SK-N-SH treated with all-trans-retinoic acid at 6 μM for 48 hours (cell line): ENCODE measurements around the gene SLC25A23.

Experiments used
- ARNTL ChIP-seq: fragments of 450-650 bp; formaldehyde crosslinking; IDR thresholded peaks from 2 replicates; pipeline ENCODE4 v1.5.0; 2020; ENCODE audit warnings: low read depth, mild to moderate bottlenecking, moderate library complexity, borderline replicate concordance
- ESRRG ChIP-seq: fragments of 250-450 bp; sonication (Bioruptor Pico); IDR thresholded peaks from 2 replicates; pipeline ENCODE4 v1.6.1; 2021; ENCODE audit warnings: mild to moderate bottlenecking
- GLIS3 ChIP-seq: fragments of 250-450 bp; sonication (Bioruptor Pico); IDR thresholded peaks from 2 replicates; pipeline ENCODE4 v1.5.0; 2020; ENCODE audit warnings: mild to moderate bottlenecking, moderate library complexity
- ISL1 ChIP-seq: fragments of 250-450 bp; sonication (Bioruptor Pico); IDR thresholded peaks from 2 replicates; pipeline ENCODE4 v2.1.2; 2022; ENCODE audit warnings: mild to moderate bottlenecking, moderate library complexity
- PPARA ChIP-seq: fragments of 250-450 bp; sonication (Bioruptor Pico); IDR thresholded peaks from 2 replicates; pipeline ENCODE4 v1.5.0; 2020; ENCODE audit warnings: mild to moderate bottlenecking, borderline replicate concordance
- RARB ChIP-seq: fragments of 250-450 bp; sonication (Bioruptor Pico); IDR thresholded peaks from 2 replicates; pipeline ENCODE4 v1.8.0; 2021; ENCODE audit warnings: mild to moderate bottlenecking, moderate library complexity
- SNAI2 ChIP-seq: fragments of 250-450 bp; sonication (Bioruptor Pico); IDR thresholded peaks from 2 replicates; pipeline ENCODE4 v1.5.0; 2020; ENCODE audit warnings: mild to moderate bottlenecking, moderate library complexity
- TOX ChIP-seq: fragments of 250-450 bp; sonication (Bioruptor Pico); IDR thresholded peaks from 2 replicates; pipeline ENCODE4 v1.8.0; 2021; ENCODE audit warnings: mild to moderate bottlenecking, moderate library complexity, borderline replicate concordance
- ZC3H10 ChIP-seq: fragments of 250-450 bp; sonication (Bioruptor Pico); IDR thresholded peaks from 2 replicates; pipeline ENCODE4 v1.5.1; 2021; ENCODE audit warnings: mild to moderate bottlenecking, moderate library complexity
- ZFP30 ChIP-seq: fragments of 450-650 bp; formaldehyde crosslinking; IDR thresholded peaks from 2 replicates; pipeline ENCODE4 v1.5.0; 2022; ENCODE audit warnings: mild to moderate bottlenecking, moderate library complexity
- ZNF70 ChIP-seq: fragments of 450-650 bp; formaldehyde crosslinking; IDR thresholded peaks from 2 replicates; pipeline ENCODE4 v1.5.0; 2020; ENCODE audit warnings: mild to moderate bottlenecking, moderate library complexity
- TF ChIP-seq, protein P1 (sequence below): fragments of 250-450 bp; sonication (Bioruptor Pico); IDR thresholded peaks from 2 replicates; pipeline ENCODE4 v1.8.0; 2020; ENCODE audit warnings: mild to moderate bottlenecking, moderate library complexity, borderline replicate concordance
- TF ChIP-seq, protein P2 (sequence below): fragments of 250-450 bp; sonication (Bioruptor Pico); IDR thresholded peaks from 2 replicates; pipeline ENCODE4 v1.5.1; 2020; ENCODE audit warnings: low read depth, mild to moderate bottlenecking, moderate library complexity

- TF ChIP-seq, protein P1, sequence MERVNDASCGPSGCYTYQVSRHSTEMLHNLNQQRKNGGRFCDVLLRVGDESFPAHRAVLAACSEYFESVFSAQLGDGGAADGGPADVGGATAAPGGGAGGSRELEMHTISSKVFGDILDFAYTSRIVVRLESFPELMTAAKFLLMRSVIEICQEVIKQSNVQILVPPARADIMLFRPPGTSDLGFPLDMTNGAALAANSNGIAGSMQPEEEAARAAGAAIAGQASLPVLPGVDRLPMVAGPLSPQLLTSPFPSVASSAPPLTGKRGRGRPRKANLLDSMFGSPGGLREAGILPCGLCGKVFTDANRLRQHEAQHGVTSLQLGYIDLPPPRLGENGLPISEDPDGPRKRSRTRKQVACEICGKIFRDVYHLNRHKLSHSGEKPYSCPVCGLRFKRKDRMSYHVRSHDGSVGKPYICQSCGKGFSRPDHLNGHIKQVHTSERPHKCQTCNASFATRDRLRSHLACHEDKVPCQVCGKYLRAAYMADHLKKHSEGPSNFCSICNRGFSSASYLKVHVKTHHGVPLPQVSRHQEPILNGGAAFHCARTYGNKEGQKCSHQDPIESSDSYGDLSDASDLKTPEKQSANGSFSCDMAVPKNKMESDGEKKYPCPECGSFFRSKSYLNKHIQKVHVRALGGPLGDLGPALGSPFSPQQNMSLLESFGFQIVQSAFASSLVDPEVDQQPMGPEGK (CRISPR knock-in tag), result no peak
- TF ChIP-seq RARB (CRISPR knock-in tag) (no peak), GLIS3 (no peak), SNAI2 (CRISPR knock-in tag) (no peak), ISL1 (CRISPR knock-in tag) (no peak), ZNF70 (CRISPR knock-in tag) (no peak), ESRRG (no peak), ZFP30 (no peak), ZC3H10 (CRISPR knock-in tag) (no peak), ARNTL (CRISPR knock-in tag) (no peak), TOX (CRISPR knock-in tag) (no peak), PPARA (CRISPR knock-in tag) (no peak)
- TF ChIP-seq, protein P2, sequence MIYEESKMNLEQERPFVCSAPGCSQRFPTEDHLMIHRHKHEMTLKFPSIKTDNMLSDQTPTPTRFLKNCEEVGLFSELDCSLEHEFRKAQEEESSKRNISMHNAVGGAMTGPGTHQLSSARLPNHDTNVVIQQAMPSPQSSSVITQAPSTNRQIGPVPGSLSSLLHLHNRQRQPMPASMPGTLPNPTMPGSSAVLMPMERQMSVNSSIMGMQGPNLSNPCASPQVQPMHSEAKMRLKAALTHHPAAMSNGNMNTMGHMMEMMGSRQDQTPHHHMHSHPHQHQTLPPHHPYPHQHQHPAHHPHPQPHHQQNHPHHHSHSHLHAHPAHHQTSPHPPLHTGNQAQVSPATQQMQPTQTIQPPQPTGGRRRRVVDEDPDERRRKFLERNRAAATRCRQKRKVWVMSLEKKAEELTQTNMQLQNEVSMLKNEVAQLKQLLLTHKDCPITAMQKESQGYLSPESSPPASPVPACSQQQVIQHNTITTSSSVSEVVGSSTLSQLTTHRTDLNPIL (CRISPR knock-in tag), result no peak
These were observed 47.0 kb downstream of the SLC25A23 start for GRCh38 chr19:6412447-6413091.
